T-helper 1 cell (primary cell): ENCODE results near the gene ATOSA.

Experiments
- DNase-seq, 5 donors: peaks; one replicate each; pipeline ENCODE4 v3.0.0-alpha.2; 2012 to 2020

Gene ATOSA

GRCh38 chr15:52649686-52650085, 29.5 kb downstream of the ATOSA start:
- no peak for DNase-seq

DNA sequence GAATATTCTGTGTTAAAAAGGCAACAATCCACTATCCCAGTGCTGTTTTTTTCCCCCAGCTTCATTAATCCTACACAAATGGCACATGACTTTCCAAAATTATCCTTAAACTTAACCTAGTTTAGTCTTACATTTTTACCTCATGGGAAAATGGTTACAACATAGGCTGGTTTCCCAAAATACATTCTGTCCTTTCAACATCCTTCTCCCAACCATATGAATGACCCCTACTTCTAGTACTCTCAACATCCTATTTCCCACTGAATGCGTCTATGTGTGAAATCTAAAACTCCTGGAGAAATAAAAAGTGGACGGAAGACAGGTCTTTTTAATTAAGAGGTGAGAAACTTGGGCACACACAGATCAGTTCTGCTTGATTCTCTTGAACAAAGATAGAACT, 33.3 kb downstream of the ATOSA start:
- DNase-seq = no peak

DNA sequence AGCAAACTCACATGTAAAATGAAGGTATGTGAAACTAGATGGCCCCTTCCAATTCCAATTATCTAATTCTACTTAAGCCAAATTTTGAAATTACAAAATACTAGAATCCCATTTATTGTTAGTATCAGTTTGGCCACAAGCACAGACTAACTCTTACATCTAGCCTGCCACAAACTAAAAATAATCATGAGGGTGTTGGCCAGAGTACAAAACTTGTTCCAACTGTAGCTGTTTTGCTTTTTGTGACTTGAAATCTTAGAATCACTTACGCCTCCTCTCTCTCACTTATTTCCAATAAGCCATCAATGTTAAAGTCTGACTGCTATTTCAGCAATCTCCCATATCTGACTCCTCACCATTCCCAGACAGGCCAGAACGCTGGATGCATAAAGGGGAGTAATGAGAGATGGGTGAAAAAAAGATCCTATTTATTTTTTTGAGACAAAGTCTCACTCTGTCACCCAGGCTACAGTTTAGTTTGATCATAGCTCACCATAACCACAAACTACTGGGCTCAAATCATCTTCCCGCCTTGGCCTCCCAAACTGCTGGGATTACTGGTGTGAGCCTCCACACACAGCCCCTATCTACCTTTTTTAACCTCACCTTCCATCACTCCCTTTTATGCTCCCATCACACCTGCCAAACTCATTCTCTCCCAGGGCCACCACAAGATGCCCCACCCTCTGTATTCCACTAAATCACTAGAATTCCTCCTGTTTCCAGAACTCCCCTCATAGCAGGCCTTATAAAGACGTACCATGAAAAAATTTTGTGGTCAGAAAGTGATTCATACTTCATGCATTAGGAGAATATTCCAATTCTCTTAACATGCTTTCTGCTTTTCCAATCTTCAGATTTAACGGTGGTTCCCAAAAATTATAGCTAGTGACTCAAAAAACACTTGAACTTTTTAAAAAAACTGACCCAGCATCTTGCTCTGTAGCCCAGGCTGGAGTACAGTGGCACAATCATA, 36.5 kb downstream of the ATOSA start:
- DNase-seq = no peak

- no peak for DNase-seq
These were observed 42.7 kb downstream of the ATOSA start for GRCh38 chr15:52636459-52636858.

DNA sequence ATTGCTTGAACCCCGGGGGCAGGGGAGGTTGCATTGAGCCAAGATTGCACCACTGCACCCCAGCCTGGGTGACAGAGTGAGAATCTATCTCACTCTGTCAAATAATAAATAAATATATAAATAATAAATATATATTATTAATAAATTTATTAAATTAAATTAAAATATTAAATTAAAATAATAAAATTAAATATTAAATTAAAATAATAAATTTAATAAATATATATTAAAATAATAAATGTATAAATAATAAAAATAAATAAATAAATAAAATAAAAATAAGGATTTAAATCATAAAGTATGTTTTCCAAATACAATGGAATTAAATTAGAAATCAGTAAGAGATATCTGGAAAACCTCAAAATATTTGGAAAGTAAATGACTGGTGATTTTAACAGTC, 43.3 kb downstream of the ATOSA start:
- no peak for DNase-seq
